ENCODE measurements around the gene MYH13.

DNA sequence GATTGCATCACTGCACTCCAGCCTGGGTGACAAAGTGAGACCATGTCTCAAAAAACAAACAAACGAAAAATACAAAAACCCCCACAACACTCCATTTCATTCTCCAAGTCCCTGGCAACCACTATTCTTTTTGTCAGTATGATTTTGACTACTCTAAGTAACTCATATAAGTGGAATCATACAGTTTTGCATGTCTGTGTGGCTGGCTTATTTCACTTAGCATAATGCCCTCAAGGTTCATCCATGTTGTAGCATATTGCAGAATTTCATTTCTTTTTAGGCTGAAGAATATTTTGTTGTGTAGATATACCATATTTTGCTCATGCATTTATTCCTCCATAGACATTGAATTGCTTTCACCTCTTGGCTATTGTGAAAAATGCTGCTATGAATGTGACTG is 92.7 kb downstream of the MYH13 start:
- TF ChIP-seq EZH2 (IDR thresholded peaks at IDR 0.05; ENCODE audit: borderline replicate concordance, low read depth, low read length, severe bottlenecking) (no peak), POLR2A (IDR thresholded peaks at IDR 0.05; ENCODE audit: low read depth, low read length) (no peak), POLR2AphosphoS5 (IDR thresholded peaks at IDR 0.05; ENCODE audit: insufficient read depth, low read depth, low read length) (no peak), FOS (IDR thresholded peaks at IDR 0.05; ENCODE audit: borderline replicate concordance, insufficient read depth, low read length) (no peak)
- TF ChIP-seq, protein P1, sequence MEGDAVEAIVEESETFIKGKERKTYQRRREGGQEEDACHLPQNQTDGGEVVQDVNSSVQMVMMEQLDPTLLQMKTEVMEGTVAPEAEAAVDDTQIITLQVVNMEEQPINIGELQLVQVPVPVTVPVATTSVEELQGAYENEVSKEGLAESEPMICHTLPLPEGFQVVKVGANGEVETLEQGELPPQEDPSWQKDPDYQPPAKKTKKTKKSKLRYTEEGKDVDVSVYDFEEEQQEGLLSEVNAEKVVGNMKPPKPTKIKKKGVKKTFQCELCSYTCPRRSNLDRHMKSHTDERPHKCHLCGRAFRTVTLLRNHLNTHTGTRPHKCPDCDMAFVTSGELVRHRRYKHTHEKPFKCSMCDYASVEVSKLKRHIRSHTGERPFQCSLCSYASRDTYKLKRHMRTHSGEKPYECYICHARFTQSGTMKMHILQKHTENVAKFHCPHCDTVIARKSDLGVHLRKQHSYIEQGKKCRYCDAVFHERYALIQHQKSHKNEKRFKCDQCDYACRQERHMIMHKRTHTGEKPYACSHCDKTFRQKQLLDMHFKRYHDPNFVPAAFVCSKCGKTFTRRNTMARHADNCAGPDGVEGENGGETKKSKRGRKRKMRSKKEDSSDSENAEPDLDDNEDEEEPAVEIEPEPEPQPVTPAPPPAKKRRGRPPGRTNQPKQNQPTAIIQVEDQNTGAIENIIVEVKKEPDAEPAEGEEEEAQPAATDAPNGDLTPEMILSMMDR (IDR thresholded peaks at IDR 0.05; ENCODE audit: extremely low read depth in 1 of 2, insufficient read depth in 1 of 2, low read depth in 1 of 2, low read length in 2 of 2) = no peak
- TF ChIP-seq, protein P2, sequence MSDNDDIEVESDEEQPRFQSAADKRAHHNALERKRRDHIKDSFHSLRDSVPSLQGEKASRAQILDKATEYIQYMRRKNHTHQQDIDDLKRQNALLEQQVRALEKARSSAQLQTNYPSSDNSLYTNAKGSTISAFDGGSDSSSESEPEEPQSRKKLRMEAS (IDR thresholded peaks at IDR 0.05; ENCODE audit: insufficient read depth, insufficient read length) = no peak
